Middle frontal gyrus (tissue), 1 donor: ENCODE measurements around the gene CFAP68.
"Not testable (repeated sequence)": the region's sequence is repeated elsewhere in the genome, so short reads cannot be mapped to it uniquely, and the experiment has no call there.

Experiments
- DNase-seq: peaks from one replicate; pipeline ENCODE4 v3.0.0-alpha.2; 2015; ENCODE audit warnings: low spot score; ENCODE audit errors: extremely low spot score

The CFAP68 gene

GRCh38 chr11:111917788-111918187 lies 38.4 kb downstream of the CFAP68 start:
- no peak for DNase-seq

- no peak for DNase-seq
These were observed 39.3 kb downstream of the CFAP68 start, which contains the start of gene C11orf52 for GRCh38 chr11:111918390-111919256. Gene C11orf52 (plus strand): TSS chr11:111918913. CDS start chr11:111918973, 60 bp downstream.

- no peak for DNase-seq
These were observed 41.6 kb downstream of the CFAP68 start for GRCh38 chr11:111920908-111921307.

GRCh38 chr11:111921541-111922230 lies 42.3 kb downstream of the CFAP68 start:
- no peak for DNase-seq

DNA sequence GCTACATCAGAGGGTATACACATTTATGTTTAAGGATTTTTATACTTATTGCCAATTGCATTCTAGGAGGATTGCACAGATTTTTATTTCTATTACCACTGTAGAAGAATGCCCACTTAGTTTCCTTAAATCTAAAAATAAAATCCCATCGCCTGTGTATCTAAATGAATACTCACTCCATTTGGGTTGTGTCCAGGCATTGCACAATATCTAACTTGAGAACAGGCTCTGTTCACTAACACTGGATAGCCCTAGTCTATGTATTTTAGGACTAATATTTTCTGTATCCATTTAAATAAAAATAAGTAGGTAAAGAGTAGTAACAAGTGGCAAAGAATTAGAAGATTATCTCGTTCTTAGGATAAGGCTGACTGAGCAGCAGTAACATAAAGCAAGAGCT lies 43.5 kb downstream of the CFAP68 start:
- no peak for DNase-seq

DNA sequence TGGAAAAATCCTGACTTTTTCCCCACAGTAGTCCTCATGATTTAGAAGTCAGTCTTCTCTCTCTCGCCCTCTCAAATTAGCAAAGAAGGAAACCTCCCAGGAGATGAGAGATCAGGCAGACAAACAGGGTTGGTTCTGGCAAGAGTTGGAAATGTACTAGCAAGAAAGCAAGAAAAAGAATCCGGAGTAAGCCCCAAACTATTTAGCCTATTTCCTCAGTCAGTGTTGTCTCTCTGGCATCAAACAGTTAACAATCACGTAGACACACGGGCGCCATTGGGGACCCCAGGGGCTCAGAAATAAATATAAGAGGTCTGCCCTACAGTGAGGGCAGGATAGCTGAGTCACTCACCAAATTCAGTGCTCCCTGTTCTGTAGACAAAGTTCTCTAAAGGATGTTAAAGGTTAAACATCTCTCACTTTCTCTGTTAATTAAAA lies 44.0 kb downstream of the CFAP68 start:
- no peak for DNase-seq

DNA sequence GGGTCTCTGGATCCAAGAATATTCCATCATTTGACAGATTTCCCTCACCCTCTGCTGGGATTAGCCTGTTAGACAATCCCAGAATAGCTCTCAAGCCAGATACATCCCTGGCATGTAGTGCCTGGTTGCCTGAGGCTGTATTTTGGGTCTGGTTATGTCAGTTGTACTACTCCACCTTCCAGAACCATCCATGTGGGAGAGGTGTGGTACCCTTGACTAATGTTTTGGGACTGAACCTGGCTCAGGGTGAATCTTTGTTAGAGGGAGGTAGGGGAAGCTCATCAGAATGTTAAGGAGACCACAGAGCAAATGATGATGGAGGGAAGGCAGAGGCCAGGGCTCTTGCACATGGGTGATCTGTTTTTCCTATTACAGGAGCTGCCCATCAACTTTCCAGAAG lies 44.6 kb downstream of the CFAP68 start:
- DNase-seq: no peak

DNA sequence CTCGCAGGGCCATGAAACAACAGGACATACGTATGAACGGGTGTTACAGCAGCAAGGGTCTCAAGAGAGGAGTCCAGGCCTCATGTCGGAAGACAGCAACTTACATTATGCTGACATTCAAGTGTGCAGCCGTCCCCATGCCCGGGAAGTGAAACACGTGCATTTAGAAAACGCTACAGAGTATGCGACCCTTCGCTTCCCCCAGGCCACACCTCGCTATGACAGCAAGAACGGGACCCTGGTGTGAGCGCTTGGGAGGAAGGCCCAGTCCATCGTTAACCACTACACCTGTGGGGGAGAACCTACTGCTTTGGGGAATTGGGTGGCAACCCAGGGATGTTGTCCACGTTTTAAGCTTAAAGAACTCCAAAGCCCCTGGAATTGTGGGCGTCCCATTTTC lies 46.6 kb downstream of the CFAP68 start:
- no peak for DNase-seq

- peak; percentile 94 for DNase-seq
These were observed 47.4 kb downstream of the CFAP68 start for GRCh38 chr11:111926505-111927391.

- no peak for DNase-seq
These were observed 51.1 kb downstream of the CFAP68 start for GRCh38 chr11:111930472-111930871.

DNA sequence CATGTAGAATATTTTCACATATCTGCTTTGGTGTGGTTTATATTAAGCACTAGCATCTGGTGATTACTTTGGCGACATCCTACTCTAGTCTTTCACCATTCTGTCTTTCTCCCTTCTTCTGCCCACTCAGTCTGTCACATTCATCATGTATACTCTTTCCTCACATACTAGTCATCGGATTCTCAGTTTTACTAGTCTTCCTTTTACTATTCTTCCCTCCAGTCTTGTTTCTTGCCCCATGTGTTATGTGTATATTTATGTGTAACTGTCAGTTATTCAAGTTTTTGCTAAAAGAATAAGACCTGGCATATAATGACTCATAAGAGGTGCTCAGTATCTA lies 53.2 kb downstream of the CFAP68 start:
- DNase-seq: no peak

- DNase-seq: not testable (repeated sequence)
These were observed 53.8 kb downstream of the CFAP68 start for GRCh38 chr11:111933176-111933575.

- DNase-seq: no peak
These were observed 54.5 kb downstream of the CFAP68 start for GRCh38 chr11:111933872-111934271.

DNA sequence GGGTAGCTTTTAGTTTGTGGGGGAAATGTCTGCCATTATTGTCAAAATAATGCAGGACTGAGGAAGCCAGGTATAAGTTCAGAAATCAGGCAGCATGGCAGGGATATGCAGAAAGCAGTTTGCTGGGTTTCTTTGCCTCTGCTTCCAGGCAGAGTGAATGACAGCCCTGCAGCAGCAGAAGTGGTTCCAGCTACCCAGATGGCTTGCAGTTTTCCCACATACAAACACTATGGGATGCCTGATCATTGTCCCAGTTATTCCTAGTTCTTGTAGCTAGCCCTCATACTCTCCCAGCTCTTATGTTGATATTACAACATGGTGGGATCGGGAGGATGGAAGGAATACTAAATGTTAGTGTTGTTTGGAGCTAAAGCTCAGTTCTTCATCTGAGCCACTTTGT lies 55.0 kb downstream of the CFAP68 start:
- no peak for DNase-seq
